Transverse colon (tissue), 4 donors: Measurements from ENCODE around the gene TRIM45. TPM values are rescaled to one million over a fixed set of nuclear protein-coding genes. Genes with fewer than 3 reads are reported as not detected.
"Not testable (repeated sequence)": the region's sequence is repeated elsewhere in the genome, so short reads cannot be mapped to it uniquely, and the experiment has no call there.

Experiments used
- DNase-seq: peaks from one replicate; pipeline ENCODE4 v3.0.0-alpha.2; 2019
- H3K27ac ChIP-seq, 4 donors: fragments of 200-600 bp; sonication (generic); 2 replicates each; pipeline ENCODE4 v1.5.1; 2016 to 2018; ENCODE audit warnings: inconsistent platforms in 4 of 4
- H3K27me3 ChIP-seq: fragments of 200-600 bp; sonication (generic); 2 replicates; pipeline ENCODE4 v1.5.1; 2017; ENCODE audit warnings: inconsistent platforms
- H3K36me3 ChIP-seq, 4 donors: fragments of 200-600 bp; sonication (generic); 2 replicates each; pipeline ENCODE4 v1.5.1; 2017 to 2019; ENCODE audit warnings: inconsistent platforms in 4 of 4
- H3K4me1 ChIP-seq, 4 donors: fragments of 200-600 bp; sonication (generic); 2 replicates each; pipeline ENCODE4 v1.5.1; 2017 to 2020; ENCODE audit warnings: inconsistent platforms in 4 of 4
- H3K4me3 ChIP-seq, 4 donors: fragments of 200-600 bp; sonication (generic); 1 replicate in 1 of 4; 2 replicates in 3 of 4; pipeline versions ENCODE4 v1.5.1 to v1.6.1; 2017 to 2019; ENCODE audit warnings: inconsistent platforms in 4 of 4
- H3K9me3 ChIP-seq, 2 donors: fragments of 200-600 bp; sonication (generic); 2 replicates each; pipeline ENCODE4 v1.5.1; 2017 to 2019; ENCODE audit warnings: inconsistent platforms in 2 of 2
- EP300 ChIP-seq: sonication (generic); formaldehyde crosslinking; IDR thresholded peaks from one replicate; pipeline ENCODE4 v1.6.1; 2017; ENCODE audit warnings: antibody characterized with exemption, low read depth
- POLR2A ChIP-seq: fragments of 450-650 bp; IDR thresholded peaks from one replicate; pipeline ENCODE4 v1.6.1; 2016; ENCODE audit warnings: antibody characterized with exemption, mild to moderate bottlenecking, moderate library complexity
- POLR2AphosphoS5 ChIP-seq, 3 donors: sonication (generic); formaldehyde crosslinking; IDR thresholded peaks; one replicate each; pipeline ENCODE4 v1.6.1; 2016; ENCODE audit warnings: antibody characterized with exemption in 3 of 3
- WGBS, 2 donors: methylation state at CpG; one replicate each; pipeline ENCODE4 v1.1.5; 2018; ENCODE audit warnings: low coverage in 1 of 2; 5-methylcytosine and 5-hydroxymethylcytosine counted together
- in situ Hi-C, 4 donors: fragments of 200-750 bp; cut with MboI; loops; one replicate each; pipeline versions ENCODE4 v1.15.0 to v1.15.1; 2017; ENCODE audit warnings: low sequenced_read_pairs in 3 of 4, low pct_ligation_motif_present in 1 of 4, low pct_unique_long_range_greater_than_20kb in 1 of 4
- intact Hi-C: fragments of 100-400 bp; cut with DNase I; formaldehyde crosslinking; loops from one replicate; pipeline ENCODE4 v1.15.1; 2023; ENCODE audit warnings: low total_unique reads
- total RNA-seq, 4 donors: library from RNA; depleted of rRNA; stranded (reverse); fragments of >200 nt; gene quantifications; one replicate each; pipeline ENCODE4 v1.1.0, GENCODE V29; 2016
- TF ChIP-seq, protein P1 (sequence below), 5 experiments: fragments of 200-600 bp in 3 of 5; fragments of 450-650 bp in 2 of 5; sonication (generic) in 3 of 5; IDR thresholded peaks; 1 replicate in 2 of 5; 2 replicates in 3 of 5; pipeline ENCODE4 v1.5.1; 2016 to 2017; ENCODE audit warnings: antibody characterized with exemption in 5 of 5, inconsistent platforms in 3 of 5, mild to moderate bottlenecking in 2 of 5, moderate library complexity in 1 of 5

The TRIM45 gene
- total RNA-seq, 4 donors from 2014 or later, result 2.6 to 106 (median 3.1) TPM

DNA sequence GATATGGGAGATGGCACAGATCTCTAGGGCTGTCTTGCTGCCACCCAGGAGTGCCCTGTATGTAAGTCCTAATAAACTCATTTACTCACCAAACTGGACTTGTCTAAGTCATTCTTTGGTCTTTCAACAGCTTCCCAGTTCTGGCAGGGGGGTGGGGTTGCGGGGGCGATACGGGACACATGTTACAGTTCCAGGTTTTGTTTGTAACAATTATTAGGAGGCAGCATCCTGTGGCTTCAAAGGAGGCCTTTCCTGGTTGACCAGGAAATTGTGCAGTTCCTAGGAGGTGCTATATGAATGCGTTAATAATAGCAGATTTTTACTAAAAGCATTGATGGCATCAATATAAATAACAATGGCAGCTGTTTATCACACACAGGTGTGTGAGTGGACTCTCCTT lies 42.7 kb upstream of the TRIM45 start:
- no peaks in the 10 kb centered on the region for H3K36me3 ChIP-seq
- no peak for DNase-seq
- no peak overlapping the region for H3K27ac ChIP-seq
- no peaks in the 10 kb centered on the region for H3K27me3 ChIP-seq
- H3K4me3 ChIP-seq, result no peak overlapping the region
- H3K4me1 ChIP-seq, result no peaks in the 10 kb centered on the region
- TF ChIP-seq, protein P1, sequence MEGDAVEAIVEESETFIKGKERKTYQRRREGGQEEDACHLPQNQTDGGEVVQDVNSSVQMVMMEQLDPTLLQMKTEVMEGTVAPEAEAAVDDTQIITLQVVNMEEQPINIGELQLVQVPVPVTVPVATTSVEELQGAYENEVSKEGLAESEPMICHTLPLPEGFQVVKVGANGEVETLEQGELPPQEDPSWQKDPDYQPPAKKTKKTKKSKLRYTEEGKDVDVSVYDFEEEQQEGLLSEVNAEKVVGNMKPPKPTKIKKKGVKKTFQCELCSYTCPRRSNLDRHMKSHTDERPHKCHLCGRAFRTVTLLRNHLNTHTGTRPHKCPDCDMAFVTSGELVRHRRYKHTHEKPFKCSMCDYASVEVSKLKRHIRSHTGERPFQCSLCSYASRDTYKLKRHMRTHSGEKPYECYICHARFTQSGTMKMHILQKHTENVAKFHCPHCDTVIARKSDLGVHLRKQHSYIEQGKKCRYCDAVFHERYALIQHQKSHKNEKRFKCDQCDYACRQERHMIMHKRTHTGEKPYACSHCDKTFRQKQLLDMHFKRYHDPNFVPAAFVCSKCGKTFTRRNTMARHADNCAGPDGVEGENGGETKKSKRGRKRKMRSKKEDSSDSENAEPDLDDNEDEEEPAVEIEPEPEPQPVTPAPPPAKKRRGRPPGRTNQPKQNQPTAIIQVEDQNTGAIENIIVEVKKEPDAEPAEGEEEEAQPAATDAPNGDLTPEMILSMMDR (IDR thresholded peaks at IDR 0.05), result no peak
- TF ChIP-seq POLR2AphosphoS5 (IDR thresholded peaks at IDR 0.05) (no peak), POLR2A (no peak), EP300 (no peak)
- intact Hi-C loops, result no loop called here
- no peaks in the 10 kb centered on the region for H3K9me3 ChIP-seq
- in situ Hi-C loops, result no loop called here
- WGBS, 2 donors, result 79 to 100% methylated on average over 1 to 4 of the region's 4 CpGs

- WGBS, 2 donors, result 74 to 79% methylated on average over 6 of the region's 6 CpGs
- in situ Hi-C loops (no loop called here), intact Hi-C loops (no loop called here)
- H3K4me3 ChIP-seq, result no peak overlapping the region
- no peak for TF ChIP-seq POLR2AphosphoS5 (IDR thresholded peaks at IDR 0.05)
- TF ChIP-seq, protein P1 (IDR thresholded peaks at IDR 0.05), result no peak
- no peak for TF ChIP-seq EP300
- TF ChIP-seq POLR2A, result no peak
- H3K27me3 ChIP-seq, result no peaks in the 10 kb centered on the region
- H3K36me3 ChIP-seq, result no peaks in the 10 kb centered on the region
- H3K27ac ChIP-seq, result no peak overlapping the region
- no peak for DNase-seq
- H3K4me1 ChIP-seq, result no peaks in the 10 kb centered on the region
- H3K9me3 ChIP-seq, result no peaks in the 10 kb centered on the region
These were observed 41.3 kb upstream of the TRIM45 start for GRCh38 chr1:117162816-117163215.

DNA sequence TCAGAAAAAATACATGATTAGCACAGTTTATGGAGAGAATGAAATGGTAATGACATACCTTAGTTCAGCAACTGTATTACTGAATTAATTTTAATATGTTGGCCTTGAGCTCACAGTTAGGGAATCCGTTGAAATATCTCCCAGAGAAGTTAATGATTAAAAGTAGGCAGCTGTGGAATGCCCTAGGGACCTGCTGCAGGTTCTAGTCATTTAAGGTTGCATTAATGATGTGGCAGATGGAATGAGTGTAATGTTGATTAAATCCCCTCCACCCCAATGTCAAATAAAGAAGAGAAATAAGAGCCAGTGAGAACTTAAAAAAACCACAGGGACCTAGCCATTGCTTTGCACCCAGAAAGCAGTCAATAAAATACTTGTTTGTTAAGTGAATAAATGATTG lies 40.3 kb upstream of the TRIM45 start:
- Histone ChIP-seq H3K27ac (no peak overlapping the region), H3K9me3 (no peaks in the 10 kb centered on the region), H3K27me3 (no peaks in the 10 kb centered on the region), H3K4me3 (no peak overlapping the region), H3K36me3 (no peaks in the 10 kb centered on the region), H3K4me1 (no peaks in the 10 kb centered on the region)
- intact Hi-C loops, result no loop called here
- WGBS, 2 donors, result 36 to 51% methylated on average over 1 of the region's 1 CpG
- TF ChIP-seq, protein P1 (IDR thresholded peaks at IDR 0.05), result no peak
- TF ChIP-seq POLR2A, result no peak
- TF ChIP-seq POLR2AphosphoS5 (IDR thresholded peaks at IDR 0.05), result no peak
- no peak for TF ChIP-seq EP300
- in situ Hi-C loops, result no loop called here
- DNase-seq, result no peak

DNA sequence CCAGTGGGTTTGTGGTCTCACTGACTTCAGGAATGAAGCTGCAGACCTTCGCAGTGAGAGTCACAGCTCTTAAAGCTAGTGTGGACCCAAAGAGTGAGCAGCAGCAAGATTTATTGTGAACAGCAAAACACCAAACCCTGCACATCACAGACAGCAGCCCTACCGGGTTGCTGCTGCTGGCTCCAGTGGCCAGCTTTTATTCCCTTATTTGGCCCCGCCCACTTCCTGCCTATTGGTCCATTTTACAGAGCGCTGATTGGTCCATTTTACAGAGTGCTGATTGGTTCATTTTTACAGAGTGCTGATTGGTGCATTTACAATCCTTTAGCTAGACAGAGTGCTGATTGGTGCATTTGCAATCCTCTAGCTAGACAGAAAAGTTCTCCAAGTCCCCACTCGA lies 29.8 kb upstream of the TRIM45 start:
- H3K4me3 ChIP-seq, intact Hi-C loops, H3K36me3 ChIP-seq, H3K4me1 ChIP-seq, H3K9me3 ChIP-seq, H3K27me3 ChIP-seq, DNase-seq, H3K27ac ChIP-seq, in situ Hi-C loops: not testable (repeated sequence)
- 78 to 87% methylated on average over 1 to 5 of the region's 5 CpGs for WGBS, 2 donors

- Histone ChIP-seq H3K36me3 (no peaks in the 10 kb centered on the region), H3K27ac (no peak overlapping the region), H3K9me3 (no peaks in the 10 kb centered on the region), H3K27me3 (no peaks in the 10 kb centered on the region), H3K4me3 (no peak overlapping the region), H3K4me1 (no peaks in the 10 kb centered on the region)
- TF ChIP-seq, protein P1 (IDR thresholded peaks at IDR 0.05), result no peak
- no peak for TF ChIP-seq EP300
- TF ChIP-seq POLR2AphosphoS5 (IDR thresholded peaks at IDR 0.05), result no peak
- TF ChIP-seq POLR2A, result no peak
- in situ Hi-C loops, result no loop called here
- intact Hi-C loops, result no loop called here
- no peak for DNase-seq
- WGBS, 2 donors, result 70 to 80% methylated on average over 2 of the region's 2 CpGs
These were observed 28.8 kb upstream of the TRIM45 start for GRCh38 chr1:117150316-117150715.
